Measurements from ENCODE around the gene LYRM9.
"Not testable (repeated sequence)": the region's sequence is repeated elsewhere in the genome, so short reads cannot be mapped to it uniquely, and the experiment has no call there.

The LYRM9 gene

DNA sequence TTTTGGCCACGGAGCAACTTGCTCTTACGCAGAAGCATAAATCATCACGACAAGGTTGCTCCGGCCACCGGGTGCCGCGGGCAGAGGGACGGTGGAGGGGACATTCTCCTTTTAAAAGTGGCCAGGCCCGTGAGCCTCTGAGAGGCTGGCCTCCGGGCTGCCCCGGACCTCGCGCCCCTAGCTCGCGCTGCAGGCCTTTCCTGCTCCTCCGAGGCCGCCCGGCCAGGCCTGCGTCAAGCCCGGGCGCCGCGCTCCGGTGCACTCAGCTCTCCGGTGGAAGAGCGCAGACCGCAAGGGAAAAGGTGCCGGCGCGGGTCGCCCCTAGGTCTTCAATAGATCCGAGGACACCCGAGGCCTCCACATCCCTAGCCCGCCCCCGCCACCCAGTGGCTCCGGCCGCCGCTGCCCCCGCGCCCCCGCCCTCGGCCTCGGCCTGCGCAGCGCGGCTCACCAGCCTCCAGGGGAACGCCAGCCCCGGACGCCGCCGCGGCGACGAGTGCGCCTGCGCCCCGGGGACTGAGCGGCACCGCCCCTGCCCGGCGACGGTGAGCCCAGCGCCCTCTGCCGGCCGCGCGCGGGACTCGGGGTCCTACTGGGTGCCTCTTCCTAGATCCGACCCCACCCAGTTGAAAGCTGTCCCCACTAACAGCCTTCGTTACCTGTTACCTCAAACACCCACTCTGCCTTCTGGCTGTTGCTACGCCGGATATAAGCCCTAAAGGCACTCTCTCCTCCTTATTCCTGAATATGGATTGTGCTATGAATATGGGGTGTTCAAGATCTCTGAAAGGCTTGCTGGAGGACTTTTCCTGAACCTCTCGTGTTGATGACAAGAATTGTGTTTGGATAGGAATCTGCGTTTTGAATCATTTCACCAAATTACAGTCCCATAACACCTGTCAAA, at the start of gene LYRM9:
TSS of gene LYRM9 (minus strand) at position 500 of the 904 bp plus-strand sequence. CDS start 10,671 bp downstream, outside the sequence.
- H3K4me3 ChIP-seq (ENCODE audit: low read depth, low read length), result peak within 1 kb of the TSS; percentile 64
- DNase-seq (ENCODE audit: low read depth), result peak; percentile 32

DNA sequence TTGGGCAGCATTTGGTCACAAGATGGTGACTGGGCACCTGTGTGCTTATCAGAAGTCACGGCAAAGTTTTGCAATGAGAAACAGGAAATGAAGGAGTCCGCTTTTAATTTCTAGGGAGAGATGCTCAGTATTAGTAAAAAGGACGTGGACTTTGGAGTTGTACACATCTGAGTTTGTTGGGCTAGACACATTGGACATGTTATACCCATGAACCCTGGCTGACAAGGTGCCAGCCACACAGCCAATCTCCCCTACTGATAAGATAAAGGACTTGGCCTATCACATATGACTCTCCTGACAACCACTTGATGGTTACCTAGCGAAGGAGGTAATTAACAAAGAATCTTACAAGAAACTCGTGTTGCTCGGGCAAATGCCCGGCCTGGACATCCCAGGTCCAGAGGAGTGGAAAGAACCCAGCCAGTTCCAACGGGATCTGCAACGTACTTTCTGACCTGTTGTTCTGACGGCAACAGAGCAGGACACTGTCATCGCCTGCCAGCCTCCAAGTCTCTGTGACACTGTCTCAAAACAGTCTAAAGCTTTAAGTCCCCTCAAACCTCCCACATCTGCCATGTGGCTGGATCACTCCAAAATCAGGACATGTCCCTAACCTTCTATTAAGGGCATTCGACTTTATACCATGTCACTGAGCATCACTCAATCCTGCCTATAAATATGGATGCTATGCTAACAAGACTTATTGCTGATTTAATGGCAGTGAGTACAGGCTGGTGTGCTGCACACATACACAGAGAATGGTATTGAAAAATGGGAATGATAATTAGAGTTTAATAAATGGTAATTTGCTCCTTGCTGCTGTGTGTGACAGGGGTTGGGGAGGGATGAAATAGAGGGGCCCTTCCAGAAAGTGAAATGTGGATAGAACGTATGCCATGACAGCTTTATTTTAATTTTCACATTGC, 47.6 kb upstream of the LYRM9 start:
- no peak for DNase-seq (ENCODE audit: low read depth)
- H3K4me3 ChIP-seq (ENCODE audit: low read depth, low read length), result no peak overlapping the region

GRCh38 chr17:27939474-27940465, 46.6 kb upstream of the LYRM9 start:
- no peak overlapping the region for H3K4me3 ChIP-seq (ENCODE audit: low read depth, low read length)
- no peak for DNase-seq (ENCODE audit: low read depth)

GRCh38 chr17:27938864-27939263, 45.7 kb upstream of the LYRM9 start:
- DNase-seq (ENCODE audit: low read depth), result no peak
- H3K4me3 ChIP-seq (ENCODE audit: low read depth, low read length), result no peak overlapping the region

DNA sequence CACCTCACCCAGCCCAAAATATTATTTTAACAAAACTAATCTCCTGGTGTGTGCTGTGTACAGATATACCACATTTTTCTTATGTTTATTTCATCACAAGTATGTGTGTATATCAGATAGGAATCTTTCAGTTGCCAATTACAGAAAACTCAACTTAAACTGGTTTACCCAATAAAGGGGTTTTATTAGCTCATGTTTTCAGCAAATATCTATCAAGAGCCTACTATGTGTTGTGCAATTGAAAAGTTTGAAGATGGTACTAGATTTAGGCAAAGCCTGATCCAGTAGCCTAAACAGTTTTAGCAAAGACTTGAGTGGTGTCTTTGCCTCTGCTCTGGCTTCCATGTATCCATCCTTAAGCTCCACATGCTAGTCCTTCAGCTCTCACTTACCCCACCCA, 45.1 kb upstream of the LYRM9 start:
- no peak overlapping the region for H3K4me3 ChIP-seq (ENCODE audit: low read depth, low read length)
- DNase-seq (ENCODE audit: low read depth), result no peak

GRCh38 chr17:27937025-27937546, 43.9 kb upstream of the LYRM9 start:
- no peak overlapping the region for H3K4me3 ChIP-seq (ENCODE audit: low read depth, low read length)
- DNase-seq (ENCODE audit: low read depth), result no peak

DNA sequence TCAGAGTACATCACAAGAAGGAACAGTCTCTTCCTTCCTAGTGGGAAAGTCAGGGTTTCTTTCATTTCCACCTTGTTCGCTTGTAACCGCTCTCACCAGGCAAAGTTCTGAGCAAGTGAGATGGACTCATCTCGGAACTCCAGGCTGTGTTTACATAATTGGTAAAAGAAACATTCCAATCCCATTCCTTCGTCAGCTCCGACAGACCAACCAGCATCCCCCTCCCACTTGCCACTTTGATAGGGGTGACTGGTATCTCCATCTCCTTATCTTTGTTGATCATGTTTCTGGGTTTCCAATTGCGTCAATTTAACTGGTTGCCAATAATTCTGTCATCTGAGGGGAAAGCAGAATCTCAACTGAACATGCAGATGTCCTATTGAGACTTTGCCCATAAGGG, 36.8 kb upstream of the LYRM9 start:
- no peak for DNase-seq (ENCODE audit: low read depth)
- H3K4me3 ChIP-seq (ENCODE audit: low read depth, low read length), result no peak overlapping the region

GRCh38 chr17:27928587-27928986, 35.4 kb upstream of the LYRM9 start:
- no peak for DNase-seq (ENCODE audit: low read depth)

DNA sequence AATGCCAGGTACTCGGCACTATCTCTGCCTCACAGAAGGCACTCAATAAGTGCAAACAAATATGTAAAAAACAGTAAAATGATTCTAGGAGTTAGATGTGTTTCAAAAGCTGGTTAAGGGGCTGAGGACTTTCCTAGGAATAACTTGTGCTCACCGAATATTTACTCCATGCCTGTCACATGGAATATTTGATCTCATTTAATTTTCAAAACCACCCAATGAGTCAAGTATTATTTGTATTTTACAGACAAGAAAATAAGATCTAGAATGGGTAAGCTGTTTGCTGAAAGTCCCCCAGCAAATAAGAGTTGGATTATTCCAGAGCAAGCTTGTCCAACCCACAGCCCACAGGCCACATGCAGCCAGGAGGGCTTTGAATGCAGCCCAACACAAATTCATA, 34.6 kb upstream of the LYRM9 start:
- no peak overlapping the region for H3K4me3 ChIP-seq (ENCODE audit: low read depth, low read length)
- DNase-seq (ENCODE audit: low read depth), result no peak

More at GRCh38 chr17:27928587-27928986, 35.4 kb upstream of the LYRM9 start:
- H3K4me3 ChIP-seq (ENCODE audit: low read depth, low read length), result no peak overlapping the region

GRCh38 chr17:27921599-27921998, 28.4 kb upstream of the LYRM9 start:
- DNase-seq (ENCODE audit: low read depth), result no peak
- no peak overlapping the region for H3K4me3 ChIP-seq (ENCODE audit: low read depth, low read length)

GRCh38 chr17:27921077-27921476, 27.9 kb upstream of the LYRM9 start:
- DNase-seq (ENCODE audit: low read depth), result no peak
- H3K4me3 ChIP-seq (ENCODE audit: low read depth, low read length), result no peak overlapping the region

GRCh38 chr17:27920569-27920968, 27.4 kb upstream of the LYRM9 start:
- DNase-seq (ENCODE audit: low read depth), result no peak
- H3K4me3 ChIP-seq (ENCODE audit: low read depth, low read length), result no peak overlapping the region

GRCh38 chr17:27919079-27919478, 25.9 kb upstream of the LYRM9 start:
- no peak overlapping the region for H3K4me3 ChIP-seq (ENCODE audit: low read depth, low read length)
- no peak for DNase-seq (ENCODE audit: low read depth)

- DNase-seq (ENCODE audit: low read depth), result no peak
- H3K4me3 ChIP-seq (ENCODE audit: low read depth, low read length), result no peak overlapping the region
These were observed 25.3 kb upstream of the LYRM9 start for GRCh38 chr17:27918498-27918897.

DNA sequence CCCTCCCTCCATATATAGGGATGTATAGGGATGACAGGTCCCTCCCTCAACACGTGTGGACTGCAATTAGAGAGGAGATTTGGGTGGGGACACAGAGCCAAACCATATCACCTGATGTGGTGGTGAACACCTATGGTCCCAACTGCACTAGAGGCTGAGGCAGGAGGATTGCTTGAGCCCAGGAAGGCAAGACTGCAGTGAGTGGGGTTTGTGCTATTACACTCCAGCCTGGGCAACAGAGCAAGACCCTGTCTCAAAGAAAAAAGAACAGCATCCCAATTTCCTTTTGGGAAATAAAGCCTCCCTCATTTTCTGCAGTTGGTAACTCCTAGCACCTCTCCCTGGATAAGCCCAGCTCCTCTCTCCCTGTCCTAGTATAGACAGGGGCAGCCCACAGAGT, 23.8 kb upstream of the LYRM9 start:
- no peak overlapping the region for H3K4me3 ChIP-seq (ENCODE audit: low read depth, low read length)
- no peak for DNase-seq (ENCODE audit: low read depth)

- no peak overlapping the region for H3K4me3 ChIP-seq (ENCODE audit: low read depth, low read length)
- DNase-seq (ENCODE audit: low read depth), result no peak
These were observed 22.5 kb upstream of the LYRM9 start for GRCh38 chr17:27915709-27916108.

- no peak overlapping the region for H3K4me3 ChIP-seq (ENCODE audit: low read depth, low read length)
- DNase-seq (ENCODE audit: low read depth), result no peak
These were observed 21.2 kb upstream of the LYRM9 start for GRCh38 chr17:27914382-27914781.

- no peak overlapping the region for H3K4me3 ChIP-seq (ENCODE audit: low read depth, low read length)
- DNase-seq (ENCODE audit: low read depth), result no peak
These were observed 19.8 kb upstream of the LYRM9 start for GRCh38 chr17:27912964-27913363.

DNA sequence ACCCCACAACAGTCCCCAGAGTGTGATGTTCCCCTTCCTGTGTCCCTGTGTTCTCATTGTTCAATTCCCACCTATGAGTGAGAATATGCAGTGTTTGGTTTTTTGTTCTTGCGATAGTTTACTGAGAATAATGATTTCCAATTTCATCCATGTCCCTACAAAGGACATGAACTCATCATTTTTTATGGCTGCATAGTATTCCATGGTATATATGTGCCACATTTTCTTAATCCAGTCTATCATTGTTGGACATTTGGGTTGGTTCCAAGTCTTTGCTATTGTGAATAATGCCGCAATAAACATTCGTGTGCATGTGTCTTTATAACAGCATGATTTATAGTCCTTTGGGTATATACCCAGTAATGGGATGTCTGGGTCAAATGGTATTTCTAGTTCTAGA, 19.1 kb upstream of the LYRM9 start:
- not testable (repeated sequence) for DNase-seq (ENCODE audit: low read depth); H3K4me3 ChIP-seq (ENCODE audit: low read depth, low read length)
